Neuronal stem cell (in vitro differentiated cells): Measurements from ENCODE around the gene ARMC3.
"Not testable (repeated sequence)": the region's sequence is repeated elsewhere in the genome, so short reads cannot be mapped to it uniquely, and the experiment has no call there.

Experiments used
- DNase-seq: peaks from one replicate; pipeline ENCODE4 v3.0.0-alpha.2; 2013; ENCODE audit warnings: low spot score
- H2AFZ ChIP-seq: one replicate; pipeline ENCODE4 v1.6.1; 2013; ENCODE audit warnings: mild to moderate bottlenecking, low read length, inconsistent platforms
- H2AK5ac ChIP-seq: 2 replicates; pipeline ENCODE4 v1.6.1; 2013; ENCODE audit warnings: low read depth, mild to moderate bottlenecking, inconsistent platforms, low read length, moderate library complexity, mixed read lengths
- H2BK120ac ChIP-seq: 2 replicates; pipeline ENCODE4 v1.6.1; 2013; ENCODE audit warnings: low read depth, mild to moderate bottlenecking, inconsistent platforms, low read length, moderate library complexity, mixed read lengths
- H2BK12ac ChIP-seq: one replicate; pipeline ENCODE4 v1.6.1; 2013; ENCODE audit warnings: low read length, inconsistent platforms
- H2BK15ac ChIP-seq: 2 replicates; pipeline ENCODE4 v1.6.1; 2013; ENCODE audit warnings: mild to moderate bottlenecking, low read length, inconsistent platforms, mixed read lengths
- H2BK5ac ChIP-seq: one replicate; pipeline ENCODE4 v1.6.1; 2013; ENCODE audit warnings: inconsistent platforms, mild to moderate bottlenecking, low read length, moderate library complexity
- H3K14ac ChIP-seq: one replicate; pipeline ENCODE4 v1.6.1; 2013; ENCODE audit warnings: low read length, inconsistent platforms
- H3K18ac ChIP-seq: 2 replicates; pipeline ENCODE4 v1.6.1; 2013; ENCODE audit warnings: low read length, inconsistent platforms
- H3K23ac ChIP-seq: 2 replicates; pipeline ENCODE4 v1.6.1; 2013; ENCODE audit warnings: low read depth, mild to moderate bottlenecking, mixed read lengths, low read length, inconsistent platforms; ENCODE audit not compliant: poor library complexity
- H3K27ac ChIP-seq: replicated peaks from 3 replicates; pipeline ENCODE4 v1.5.1; 2013; ENCODE audit warnings: low read length, inconsistent platforms
- H3K27me3 ChIP-seq, 3 experiments: 2 replicates each; pipeline ENCODE4 v1.6.1; 2013; ENCODE audit warnings: low read length in 3 of 3, mild to moderate bottlenecking in 2 of 3, inconsistent platforms in 1 of 3, low read depth in 1 of 3, mixed read lengths in 1 of 3, moderate library complexity in 1 of 3; ENCODE audit not compliant: control insufficient read depth in 3 of 3, insufficient read depth in 3 of 3
- H3K36me3 ChIP-seq, 2 donors: replicated peaks in 1 of 2; 2 replicates each; pipeline ENCODE4 v1.6.1; 2013; ENCODE audit warnings: low read length in 2 of 2; ENCODE audit not compliant: control insufficient read depth in 2 of 2, insufficient read depth in 2 of 2
- H3K4ac ChIP-seq: 2 replicates; pipeline ENCODE4 v1.6.1; 2013; ENCODE audit warnings: inconsistent platforms, mild to moderate bottlenecking, low read length, moderate library complexity
- H3K4me1 ChIP-seq, 2 donors: 1 replicate in 1 of 2; 2 replicates in 1 of 2; pipeline ENCODE4 v1.6.1; 2013; ENCODE audit warnings: low read length in 2 of 2, low read depth in 1 of 2; ENCODE audit not compliant: control insufficient read depth in 2 of 2, insufficient read depth in 1 of 2
- H3K4me2 ChIP-seq: one replicate; pipeline ENCODE4 v1.6.1; 2013; ENCODE audit warnings: mild to moderate bottlenecking, low read length, inconsistent platforms; ENCODE audit not compliant: insufficient read depth, poor library complexity, severe bottlenecking
- H3K4me3 ChIP-seq, 2 donors: 2 replicates each; pipeline ENCODE4 v1.5.1; 2013; ENCODE audit warnings: low read length in 2 of 2, mild to moderate bottlenecking in 2 of 2, inconsistent platforms in 1 of 2, moderate library complexity in 1 of 2
- H3K79me1 ChIP-seq: one replicate; pipeline ENCODE4 v1.6.1; 2013; ENCODE audit warnings: low read depth, mild to moderate bottlenecking, inconsistent platforms, low read length, moderate library complexity
- H3K9ac ChIP-seq: one replicate; pipeline ENCODE4 v1.6.1; 2013; ENCODE audit warnings: mild to moderate bottlenecking, low read depth, low read length, inconsistent platforms; ENCODE audit not compliant: poor library complexity
- H3K9me3 ChIP-seq, 2 donors: replicated peaks in 1 of 2; 2 replicates each; pipeline versions ENCODE3 to v1.6.1; 2013; ENCODE audit warnings: low read length in 2 of 2, mild to moderate bottlenecking in 2 of 2, inconsistent platforms in 1 of 2, low read depth in 1 of 2, mixed read lengths in 1 of 2, moderate library complexity in 1 of 2; ENCODE audit not compliant: control insufficient read depth in 2 of 2, insufficient read depth in 1 of 2
- H4K8ac ChIP-seq: one replicate; pipeline ENCODE4 v1.6.1; 2013; ENCODE audit warnings: low read depth, mild to moderate bottlenecking, inconsistent platforms, low read length, moderate library complexity
- H4K91ac ChIP-seq: one replicate; pipeline ENCODE4 v1.6.1; 2013; ENCODE audit warnings: low read length, low read depth, mild to moderate bottlenecking, inconsistent platforms; ENCODE audit not compliant: poor library complexity
- WGBS, 2 donors: extraction: QIAGEN DNeasy Blood & Tissue Kit; methylation state at CpG; one replicate each; pipeline ENCODE4 v1.1.7; 2013; ENCODE audit warnings: missing lambda C conversion rate in 2 of 2, mixed read lengths in 1 of 2; ENCODE audit not compliant: insufficient read length in 2 of 2, insufficient replicate concordance in 1 of 2; ENCODE audit errors: extremely low coverage in 2 of 2; 5-methylcytosine and 5-hydroxymethylcytosine counted together

The ARMC3 gene

DNA sequence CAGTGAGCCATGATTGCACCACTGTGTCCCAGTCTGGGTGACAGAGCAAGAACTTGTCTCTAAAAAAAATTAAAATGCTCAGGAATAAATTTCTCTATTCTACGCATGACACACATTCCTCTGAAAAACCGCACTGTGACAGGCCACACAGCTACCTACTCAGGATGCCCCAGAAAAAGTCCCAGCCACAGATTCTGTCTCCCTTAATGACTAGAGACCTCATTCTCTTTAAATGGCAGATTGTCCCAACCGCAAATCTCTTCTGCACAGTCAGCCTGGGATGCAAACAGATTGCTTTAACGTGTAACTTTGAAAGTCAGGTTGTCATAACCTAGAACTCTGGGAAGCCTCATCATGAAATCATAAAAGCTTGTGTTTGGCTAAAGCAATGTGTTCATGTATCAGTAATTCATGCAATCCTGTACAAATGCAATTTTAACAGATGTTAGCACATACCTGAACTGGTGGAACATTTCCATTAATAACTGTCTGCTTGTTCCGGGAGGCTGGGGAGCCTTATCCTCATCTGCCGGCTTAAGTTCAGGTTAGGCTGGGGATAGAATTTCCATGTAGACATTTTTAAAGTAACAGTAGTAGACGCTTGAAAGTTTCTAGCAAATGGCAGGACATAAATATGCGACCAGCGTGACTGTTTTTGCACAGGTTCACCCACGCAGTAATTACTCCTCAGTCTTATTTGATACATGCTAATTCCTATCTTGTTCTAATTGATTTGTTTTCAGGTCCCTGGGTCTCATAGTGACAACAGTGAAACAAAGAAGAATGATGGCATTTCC, 141.4 kb downstream of the ARMC3 start:
- no peak overlapping the region for H4K8ac ChIP-seq
- no peak overlapping the region for H3K9ac ChIP-seq
- no peak overlapping the region for H2BK15ac ChIP-seq
- H2BK5ac ChIP-seq: no peak overlapping the region
- H3K14ac ChIP-seq: no peak overlapping the region
- no peak overlapping the region for H3K4ac ChIP-seq
- H3K4me1 ChIP-seq: peaks cover 0 to 3% of the 10 kb centered on the region in 2 donors
- DNase-seq: no peak
- no CpG with 5 or more reads among the region's 10 CpGs for WGBS, 2 donors
- no peaks in the 10 kb centered on the region for H3K27me3 ChIP-seq
- no peak overlapping the region for H3K4me3 ChIP-seq
- H4K91ac ChIP-seq: no peak overlapping the region
- no peaks in the 10 kb centered on the region for H3K9me3 ChIP-seq
- H3K18ac ChIP-seq: no peak overlapping the region
- H2AFZ ChIP-seq: no peak overlapping the region
- no peak overlapping the region for H2BK120ac ChIP-seq
- H3K79me1 ChIP-seq: peaks cover 1% of the 10 kb centered on the region
- no peak overlapping the region for H3K27ac ChIP-seq
- peak overlapping the region; percentile 45 for H2AK5ac ChIP-seq
- no peak overlapping the region for H3K4me2 ChIP-seq
- H3K36me3 ChIP-seq: no peaks in the 10 kb centered on the region
- no peak overlapping the region for H2BK12ac ChIP-seq
- no peak overlapping the region for H3K23ac ChIP-seq

- not testable (repeated sequence) for H3K14ac ChIP-seq, H3K23ac ChIP-seq, H3K4me2 ChIP-seq, DNase-seq, H2AFZ ChIP-seq, H2BK5ac ChIP-seq, H2AK5ac ChIP-seq, H3K18ac ChIP-seq, H3K4me3 ChIP-seq, H2BK12ac ChIP-seq, H3K9me3 ChIP-seq, H3K79me1 ChIP-seq, H3K4me1 ChIP-seq, H4K8ac ChIP-seq, H3K4ac ChIP-seq, H3K36me3 ChIP-seq, H3K27ac ChIP-seq, H3K9ac ChIP-seq, H2BK120ac ChIP-seq, H2BK15ac ChIP-seq, H4K91ac ChIP-seq, H3K27me3 ChIP-seq
- no CpG with 5 or more reads among the region's 12 CpGs for WGBS, 2 donors
Observed at GRCh38 chr10:23070092-23070912, 142.4 kb downstream of the ARMC3 start.

GRCh38 chr10:23070913-23071218, 143.0 kb downstream of the ARMC3 start:
- H2BK12ac ChIP-seq: no peak overlapping the region
- no peak overlapping the region for H3K18ac ChIP-seq
- H3K4ac ChIP-seq: no peak overlapping the region
- no peak overlapping the region for H3K4me2 ChIP-seq
- no peak overlapping the region for H3K23ac ChIP-seq
- WGBS, 2 donors: no CpG with 5 or more reads among the region's 3 CpGs
- H2AFZ ChIP-seq: no peak overlapping the region
- H3K27ac ChIP-seq: no peak overlapping the region
- no peak overlapping the region for H3K14ac ChIP-seq
- no peak overlapping the region for H3K9ac ChIP-seq
- H2AK5ac ChIP-seq: no peak overlapping the region
- no peak for DNase-seq
- H3K79me1 ChIP-seq: peaks cover 1% of the 10 kb centered on the region
- no peaks in the 10 kb centered on the region for H3K9me3 ChIP-seq
- no peaks in the 10 kb centered on the region for H3K36me3 ChIP-seq
- H4K8ac ChIP-seq: no peak overlapping the region
- peaks cover 0 to 3% of the 10 kb centered on the region in 2 donors for H3K4me1 ChIP-seq
- H2BK15ac ChIP-seq: no peak overlapping the region
- no peak overlapping the region for H3K4me3 ChIP-seq
- no peak overlapping the region for H4K91ac ChIP-seq
- H3K27me3 ChIP-seq: no peaks in the 10 kb centered on the region
- H2BK5ac ChIP-seq: no peak overlapping the region
- no peak overlapping the region for H2BK120ac ChIP-seq

GRCh38 chr10:23072593-23072992, 144.7 kb downstream of the ARMC3 start:
- H4K91ac ChIP-seq, H3K27me3 ChIP-seq, H2AFZ ChIP-seq, H3K18ac ChIP-seq, H3K4me1 ChIP-seq, H3K23ac ChIP-seq, H3K36me3 ChIP-seq, H3K9ac ChIP-seq, H3K79me1 ChIP-seq, H3K14ac ChIP-seq, H3K4ac ChIP-seq, DNase-seq, H2BK5ac ChIP-seq, H2BK15ac ChIP-seq, H2AK5ac ChIP-seq, H2BK120ac ChIP-seq, H3K9me3 ChIP-seq, H3K4me3 ChIP-seq, H3K27ac ChIP-seq, H4K8ac ChIP-seq, H2BK12ac ChIP-seq, H3K4me2 ChIP-seq: not testable (repeated sequence)
- WGBS, 2 donors: no CpG with 5 or more reads among the region's 3 CpGs
